GM19351 (cell line): ENCODE data around the gene METTL25.

Experiments
- ATAC-seq: cut with Tn5 transposase; IDR thresholded peaks from one replicate; pipeline ENCODE4 v1.9.1; 2021; ENCODE audit warnings: mild to moderate bottlenecking, moderate library complexity; ENCODE audit not compliant: unreplicated experiment

Gene METTL25

GRCh38 chr12:82461836-82462235 lies 103.5 kb downstream of the METTL25 start:
- no peak for ATAC-seq

- ATAC-seq, result no peak
Observed at GRCh38 chr12:82468563-82468962, 110.2 kb downstream of the METTL25 start.

- no peak for ATAC-seq
Observed at GRCh38 chr12:82470906-82471512, 112.7 kb downstream of the METTL25 start.

DNA sequence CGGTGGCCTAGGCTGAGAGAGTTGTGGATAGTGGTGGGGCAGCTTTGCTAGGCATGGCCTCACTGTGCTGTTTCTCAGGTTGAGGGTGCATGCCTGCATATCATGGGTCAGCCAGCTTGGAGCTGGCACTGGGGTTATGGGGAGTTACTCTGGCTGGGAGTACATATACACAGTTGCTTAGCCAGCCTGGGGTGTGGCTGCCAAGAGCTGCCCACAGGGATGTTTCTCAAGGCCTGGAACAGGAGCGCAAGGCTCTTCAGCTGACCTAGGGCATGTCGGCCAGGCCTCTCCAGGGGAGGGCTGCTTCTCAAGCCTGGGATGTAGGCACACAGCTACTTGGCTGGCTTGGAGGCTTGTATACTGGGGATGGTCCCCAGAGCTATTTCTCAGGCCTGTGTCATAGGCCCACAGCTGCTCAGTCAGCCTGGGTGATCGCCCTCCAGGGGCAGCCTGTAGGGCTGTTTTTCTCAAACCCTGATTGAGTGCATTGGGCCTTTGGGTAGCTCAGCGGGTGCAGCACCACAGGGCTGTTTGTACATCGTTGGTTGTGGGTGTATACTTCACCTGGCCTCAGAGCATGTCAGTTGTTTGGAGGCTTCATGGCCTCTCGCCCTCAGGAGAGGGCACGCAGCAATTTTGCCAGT lies 114.9 kb downstream of the METTL25 start:
- ATAC-seq, result no peak

GRCh38 chr12:82474181-82474797 lies 116.0 kb downstream of the METTL25 start:
- peak; percentile 71 for ATAC-seq

DNA sequence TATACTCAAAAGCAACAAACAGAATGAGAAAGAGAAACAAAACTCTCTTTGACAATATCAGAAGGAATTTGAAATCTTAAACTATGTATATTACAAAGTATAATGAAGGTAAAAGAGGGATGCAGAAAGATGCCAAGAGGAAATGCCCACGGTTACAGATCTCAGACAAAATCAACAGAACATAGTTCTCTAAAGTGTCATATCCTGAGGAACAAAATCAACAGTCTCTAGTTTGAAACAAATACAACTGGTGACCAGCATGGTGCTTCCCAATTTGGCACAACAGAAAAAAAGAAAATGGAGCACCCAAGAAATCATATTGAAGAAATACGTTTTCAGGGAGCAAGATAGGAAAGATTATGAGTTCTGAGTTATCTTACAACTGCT lies 116.5 kb downstream of the METTL25 start:
- ATAC-seq, result no peak

- no peak for ATAC-seq
Observed at GRCh38 chr12:82475211-82475610, 116.9 kb downstream of the METTL25 start.

DNA sequence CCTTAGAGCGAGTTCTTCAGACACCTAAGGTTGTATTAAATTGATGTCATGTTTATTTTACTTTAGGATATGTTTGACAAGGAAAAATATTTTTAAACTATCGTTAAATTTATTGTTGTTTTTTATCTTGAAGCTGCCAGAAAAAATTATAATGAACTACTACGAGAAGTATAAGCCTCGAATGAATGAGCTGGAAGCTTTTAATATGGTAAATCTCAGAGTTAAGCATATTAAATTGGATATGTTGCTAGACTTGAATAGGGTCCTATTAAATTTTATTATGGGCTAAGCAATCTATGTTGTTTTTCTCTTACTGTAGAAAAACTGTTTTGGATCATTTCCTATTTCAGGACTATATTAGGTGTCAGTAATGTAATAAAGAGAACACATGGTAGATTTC lies 118.2 kb downstream of the METTL25 start:
- no peak for ATAC-seq

GRCh38 chr12:82479511-82479910 lies 121.2 kb downstream of the METTL25 start:
- ATAC-seq, result no peak

DNA sequence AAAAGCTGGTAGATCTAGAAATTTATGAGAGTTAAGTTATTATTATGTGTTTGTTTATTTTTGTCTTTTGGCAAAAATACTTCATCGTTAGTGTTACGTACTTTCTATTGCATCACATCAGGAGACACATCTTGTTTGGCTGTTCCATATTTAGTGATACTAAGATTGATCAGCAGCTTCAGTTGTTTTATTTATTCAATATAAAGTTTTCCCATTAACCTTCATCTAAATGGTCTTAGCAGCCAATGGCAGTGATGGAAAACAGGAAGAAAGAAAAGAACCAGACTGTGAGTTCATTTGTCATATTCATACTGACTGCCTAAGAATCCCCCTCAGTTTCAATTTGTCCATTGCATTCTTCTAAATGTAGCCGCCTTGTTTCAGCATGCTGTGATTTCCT lies 122.3 kb downstream of the METTL25 start:
- ATAC-seq, result no peak

DNA sequence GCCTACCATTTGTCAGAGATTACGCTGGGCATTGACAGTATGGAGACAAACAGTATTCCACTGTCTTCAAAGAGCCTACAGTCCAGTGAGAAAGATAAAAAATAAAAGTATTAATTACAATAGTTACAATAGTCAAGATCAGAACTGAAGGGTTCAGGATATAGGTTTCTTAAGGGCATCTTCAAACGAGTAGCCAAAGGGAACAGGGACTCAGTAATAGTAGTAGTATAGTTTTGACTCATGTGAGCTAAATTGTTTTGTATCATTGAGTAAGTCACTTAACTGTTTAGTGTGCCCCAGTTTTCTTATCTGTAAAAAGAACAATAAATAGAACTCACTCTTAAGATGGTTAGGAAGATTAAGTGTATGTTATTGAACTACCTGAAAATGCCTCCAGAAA lies 123.6 kb downstream of the METTL25 start:
- ATAC-seq, result peak; percentile 73

DNA sequence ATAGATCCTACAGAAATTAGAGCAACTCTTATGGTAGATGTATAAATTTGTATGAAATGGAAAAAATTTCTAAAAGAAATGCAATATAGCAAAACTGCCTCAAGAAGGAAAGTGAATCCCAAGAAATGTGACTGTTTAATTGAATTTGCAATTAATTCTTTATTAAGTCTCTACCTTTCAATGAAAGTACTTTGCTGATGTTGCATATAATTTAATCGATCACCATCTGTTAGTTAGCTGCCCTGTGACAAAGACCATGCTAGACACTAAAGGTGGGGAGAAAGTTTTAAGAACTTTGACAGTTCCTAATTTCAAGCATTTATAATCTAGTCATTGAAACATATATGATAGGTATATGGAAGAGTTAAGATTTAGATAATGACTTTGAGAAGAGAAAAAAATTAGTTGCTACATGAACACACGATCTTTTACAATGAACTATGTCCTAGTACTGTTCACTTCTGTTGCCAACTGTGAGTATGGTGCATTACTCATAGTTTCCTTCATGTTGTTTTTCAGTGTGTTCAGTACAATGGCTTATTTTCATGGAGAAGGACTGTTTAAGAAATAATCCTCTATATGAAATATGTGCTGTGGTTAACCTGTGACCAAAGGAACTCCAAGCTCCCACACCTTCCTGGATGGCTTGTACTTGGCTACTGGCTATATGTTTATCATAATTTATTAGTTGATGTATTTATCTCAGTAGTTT lies 128.4 kb downstream of the METTL25 start:
- no peak for ATAC-seq

- no peak for ATAC-seq
Observed at GRCh38 chr12:82504409-82504808, 146.1 kb downstream of the METTL25 start.

DNA sequence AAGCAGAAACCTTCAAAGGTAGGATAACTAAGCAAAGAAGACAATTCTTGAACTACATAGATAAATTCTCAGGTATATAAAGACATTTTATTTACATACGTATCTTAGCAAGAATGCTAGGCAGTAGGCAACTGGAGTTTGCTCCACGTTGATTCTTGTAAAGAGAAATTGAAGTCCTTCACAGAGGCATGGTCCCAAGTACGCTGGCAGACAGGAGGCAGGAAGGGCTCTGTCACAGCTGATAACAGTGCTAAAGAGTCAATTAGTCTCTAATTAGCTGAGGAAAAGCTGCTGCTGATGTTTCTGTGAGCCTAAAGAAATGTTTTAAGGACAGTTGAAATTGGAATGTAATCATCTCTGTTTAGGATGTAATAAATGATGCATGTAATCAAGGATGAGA lies 146.8 kb downstream of the METTL25 start:
- no peak for ATAC-seq

DNA sequence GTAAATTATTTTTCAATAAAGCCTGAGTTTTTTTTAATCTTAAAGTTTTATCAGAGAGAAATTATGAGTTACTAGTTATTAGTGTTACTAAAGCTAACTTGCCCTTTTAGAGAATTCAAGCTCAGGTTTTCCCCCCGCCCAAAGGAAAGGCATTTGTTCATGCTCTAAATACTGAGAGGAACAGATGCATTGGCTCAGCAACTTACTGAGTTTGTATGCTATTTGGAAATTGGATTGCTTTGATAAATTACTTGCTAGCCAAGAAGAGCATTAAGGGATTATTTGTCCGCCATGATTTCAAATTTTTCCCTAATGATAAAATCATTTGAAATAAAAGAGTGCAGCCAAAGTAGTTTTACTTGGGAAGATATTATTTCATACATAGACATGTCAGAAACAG lies 149.4 kb downstream of the METTL25 start:
- ATAC-seq, result no peak

GRCh38 chr12:82510386-82510785 lies 152.1 kb downstream of the METTL25 start:
- ATAC-seq, result no peak

DNA sequence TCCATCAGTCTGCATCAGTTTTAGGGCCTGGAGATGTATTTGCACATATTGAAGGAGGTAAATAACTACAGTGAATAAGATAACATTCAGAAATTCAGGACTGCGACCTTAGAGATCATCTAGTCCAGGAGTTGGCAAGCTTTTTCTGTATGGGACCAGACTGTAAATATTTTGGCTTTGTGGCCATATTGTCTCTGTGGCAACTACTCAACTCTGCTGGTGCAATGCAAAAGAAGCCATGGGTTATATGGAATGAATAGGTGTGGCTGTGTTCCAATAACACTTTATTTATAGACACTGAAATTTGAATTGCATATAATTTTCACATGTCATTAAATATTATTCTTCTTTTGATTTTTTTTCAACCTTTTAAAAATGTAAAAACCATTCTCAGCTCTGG lies 156.6 kb downstream of the METTL25 start:
- no peak for ATAC-seq

DNA sequence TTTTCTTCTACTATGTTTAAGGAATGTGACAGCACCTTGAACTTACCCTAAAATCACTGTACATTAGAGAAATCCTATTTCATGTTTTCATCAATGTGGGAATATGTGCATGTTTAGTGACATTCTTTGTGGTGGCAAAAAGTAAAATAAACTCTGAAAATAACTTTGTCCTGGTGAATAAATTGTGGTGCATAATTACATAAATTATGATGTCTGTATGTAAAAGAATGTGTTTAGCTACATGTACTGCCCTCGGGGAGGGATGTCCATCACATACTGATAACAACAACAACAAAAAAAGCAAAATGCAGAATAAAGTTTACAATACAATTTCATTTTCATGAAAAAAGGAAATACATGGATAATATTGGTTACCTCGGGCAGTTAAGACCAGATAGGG lies 157.3 kb downstream of the METTL25 start:
- no peak for ATAC-seq

DNA sequence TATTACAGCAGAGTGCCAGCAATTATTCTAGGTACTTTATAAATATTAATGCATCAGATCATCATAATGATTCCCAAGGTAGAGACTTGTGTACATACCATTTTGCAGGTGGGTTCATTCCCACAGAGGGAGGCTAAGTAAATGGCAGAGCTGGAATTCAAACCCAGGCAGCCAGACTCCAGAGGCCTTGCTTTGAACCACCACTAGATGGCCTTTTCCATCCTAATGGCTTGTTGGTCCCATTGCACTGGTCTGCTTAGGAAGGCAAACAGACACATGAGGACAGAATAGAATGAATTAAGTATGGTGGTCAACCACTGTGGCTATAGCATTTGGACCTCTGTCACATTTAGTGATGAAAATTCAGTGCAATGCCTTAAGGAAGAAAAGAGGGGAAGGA lies 158.7 kb downstream of the METTL25 start:
- ATAC-seq, result peak; percentile 90

DNA sequence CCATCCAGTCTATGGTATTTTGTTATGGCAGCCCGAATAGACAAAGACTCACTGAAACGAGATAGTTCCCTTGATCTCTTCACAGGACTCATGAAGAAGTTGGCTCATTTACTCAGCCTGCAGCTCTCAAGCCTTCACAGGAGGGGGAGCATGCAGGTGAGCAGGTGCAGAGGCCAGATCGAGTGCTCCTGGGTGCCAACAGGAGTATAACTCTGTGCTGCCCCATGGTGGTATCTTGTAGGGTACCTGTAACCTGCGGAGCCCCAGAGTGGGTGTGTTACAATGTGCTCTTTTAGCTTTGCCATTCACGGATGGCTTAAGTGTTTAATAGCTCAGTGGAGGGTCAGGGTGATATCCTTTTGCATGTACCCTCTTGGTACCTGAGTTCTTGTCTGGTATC lies 159.5 kb downstream of the METTL25 start:
- no peak for ATAC-seq

GRCh38 chr12:82519510-82519909 lies 161.2 kb downstream of the METTL25 start:
- ATAC-seq, result no peak

DNA sequence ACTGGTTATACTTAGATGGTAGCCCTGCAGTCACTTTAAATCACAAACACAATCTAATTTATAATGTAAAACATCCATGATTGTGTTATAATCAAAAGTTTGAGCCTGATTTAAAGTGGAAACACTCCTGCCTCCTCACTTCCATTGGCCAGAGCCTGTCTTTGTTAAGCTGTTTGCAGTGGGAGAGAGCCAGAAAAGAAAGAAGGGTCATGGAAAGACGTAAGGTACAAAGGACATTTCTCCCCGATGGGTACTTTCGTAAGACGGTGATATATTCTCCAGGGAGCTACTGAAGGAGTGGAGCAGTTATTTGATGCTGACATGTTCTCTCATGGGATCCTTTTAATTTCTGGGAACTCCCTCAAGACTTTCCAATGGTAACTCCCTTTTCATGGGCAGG lies 164.0 kb downstream of the METTL25 start:
- no peak for ATAC-seq
